Measurements from ENCODE around the gene ZNF628.

ZNF628 gene

GRCh38 chr19:55465460-55466240, 10.8 kb upstream of the ZNF628 start:
- DNase-seq, result no peak

- DNase-seq, result no peak
Measured at GRCh38 chr19:55466241-55466614, 10.2 kb upstream of the ZNF628 start.

- peak; percentile 64 for DNase-seq
Measured at GRCh38 chr19:55467236-55468053, 9.0 kb upstream of the ZNF628 start.

- no peak for DNase-seq
Measured at GRCh38 chr19:55468054-55468393, 8.4 kb upstream of the ZNF628 start.

GRCh38 chr19:55471266-55471665, 5.2 kb upstream of the ZNF628 start:
- DNase-seq, result no peak

- DNase-seq, result no peak
Measured at GRCh38 chr19:55472463-55472862, 4.0 kb upstream of the ZNF628 start.

GRCh38 chr19:55473225-55474012, 3.0 kb upstream of the ZNF628 start:
- DNase-seq, result no peak

GRCh38 chr19:55474269-55475265, 1.9 kb upstream of the ZNF628 start:
- no peak for DNase-seq

- no peak for DNase-seq
Measured at GRCh38 chr19:55477905-55478304, 1.5 kb downstream of the ZNF628 start.

GRCh38 chr19:55478364-55478763, 1.9 kb downstream of the ZNF628 start:
- DNase-seq, result no peak

GRCh38 chr19:55479045-55479444, 2.6 kb downstream of the ZNF628 start:
- DNase-seq, result no peak

GRCh38 chr19:55479451-55480230, 3.2 kb downstream of the ZNF628 start:
- DNase-seq, result no peak

GRCh38 chr19:55481148-55481793, 4.9 kb downstream of the ZNF628 start:
- DNase-seq, result no peak

- DNase-seq, result no peak
Measured at GRCh38 chr19:55481794-55482155, 5.4 kb downstream of the ZNF628 start.

- no peak for DNase-seq
Measured at GRCh38 chr19:55482156-55482961, 5.9 kb downstream of the ZNF628 start.

GRCh38 chr19:55482967-55483705, 6.7 kb downstream of the ZNF628 start:
- DNase-seq, result no peak

- DNase-seq, result no peak
Measured at GRCh38 chr19:55483706-55484592, 7.5 kb downstream of the ZNF628 start.

Measured in suppressor macrophage treated with lipopolysaccharide for 4 hours (primary cell).